Measurements from ENCODE around the gene PCNP.
"Not testable (repeated sequence)": the region's sequence is repeated elsewhere in the genome, so short reads cannot be mapped to it uniquely, and the experiment has no call there.

Gene PCNP

GRCh38 chr3:101635954-101636798, 62.2 kb downstream of the PCNP start:
- TF ChIP-seq, protein P1, sequence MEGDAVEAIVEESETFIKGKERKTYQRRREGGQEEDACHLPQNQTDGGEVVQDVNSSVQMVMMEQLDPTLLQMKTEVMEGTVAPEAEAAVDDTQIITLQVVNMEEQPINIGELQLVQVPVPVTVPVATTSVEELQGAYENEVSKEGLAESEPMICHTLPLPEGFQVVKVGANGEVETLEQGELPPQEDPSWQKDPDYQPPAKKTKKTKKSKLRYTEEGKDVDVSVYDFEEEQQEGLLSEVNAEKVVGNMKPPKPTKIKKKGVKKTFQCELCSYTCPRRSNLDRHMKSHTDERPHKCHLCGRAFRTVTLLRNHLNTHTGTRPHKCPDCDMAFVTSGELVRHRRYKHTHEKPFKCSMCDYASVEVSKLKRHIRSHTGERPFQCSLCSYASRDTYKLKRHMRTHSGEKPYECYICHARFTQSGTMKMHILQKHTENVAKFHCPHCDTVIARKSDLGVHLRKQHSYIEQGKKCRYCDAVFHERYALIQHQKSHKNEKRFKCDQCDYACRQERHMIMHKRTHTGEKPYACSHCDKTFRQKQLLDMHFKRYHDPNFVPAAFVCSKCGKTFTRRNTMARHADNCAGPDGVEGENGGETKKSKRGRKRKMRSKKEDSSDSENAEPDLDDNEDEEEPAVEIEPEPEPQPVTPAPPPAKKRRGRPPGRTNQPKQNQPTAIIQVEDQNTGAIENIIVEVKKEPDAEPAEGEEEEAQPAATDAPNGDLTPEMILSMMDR (conservative IDR thresholded peaks at IDR 0.05): peak; percentile 72
- no peak overlapping the region for H3K27ac ChIP-seq

- no peak overlapping the region for H3K27ac ChIP-seq
- TF ChIP-seq, protein P1 (conservative IDR thresholded peaks at IDR 0.05): no peak
These were observed 63.5 kb downstream of the PCNP start for GRCh38 chr3:101637451-101637850.

DNA sequence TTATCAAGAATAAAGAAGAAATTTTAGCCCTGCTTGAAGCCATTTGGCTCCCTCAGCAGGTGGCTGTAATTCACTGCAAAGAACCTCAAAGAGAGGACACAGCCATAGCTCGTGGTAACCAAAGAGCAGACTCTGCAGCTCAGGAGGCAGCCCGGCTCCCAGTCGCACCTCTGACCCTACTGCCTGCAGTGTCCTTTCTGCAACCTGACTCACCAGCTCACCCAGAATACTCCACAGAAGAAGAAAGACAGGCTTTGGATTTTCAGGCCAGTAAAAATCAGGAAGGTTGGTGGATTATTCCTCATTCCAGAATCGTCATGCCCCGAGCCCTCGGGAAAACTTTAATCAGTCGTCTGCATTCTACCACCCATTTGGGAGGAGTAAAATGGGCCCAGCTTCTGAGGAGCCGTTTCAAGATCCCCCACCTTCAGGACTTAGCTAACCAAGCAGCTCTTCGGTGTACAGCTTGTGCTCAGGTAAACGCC, 64.3 kb downstream of the PCNP start:
- TF ChIP-seq, protein P1 (conservative IDR thresholded peaks at IDR 0.05): no peak
- no peak overlapping the region for H3K27ac ChIP-seq

- TF ChIP-seq, protein P1 (conservative IDR thresholded peaks at IDR 0.05): no peak
These were observed 65.4 kb downstream of the PCNP start for GRCh38 chr3:101639280-101639963.

DNA sequence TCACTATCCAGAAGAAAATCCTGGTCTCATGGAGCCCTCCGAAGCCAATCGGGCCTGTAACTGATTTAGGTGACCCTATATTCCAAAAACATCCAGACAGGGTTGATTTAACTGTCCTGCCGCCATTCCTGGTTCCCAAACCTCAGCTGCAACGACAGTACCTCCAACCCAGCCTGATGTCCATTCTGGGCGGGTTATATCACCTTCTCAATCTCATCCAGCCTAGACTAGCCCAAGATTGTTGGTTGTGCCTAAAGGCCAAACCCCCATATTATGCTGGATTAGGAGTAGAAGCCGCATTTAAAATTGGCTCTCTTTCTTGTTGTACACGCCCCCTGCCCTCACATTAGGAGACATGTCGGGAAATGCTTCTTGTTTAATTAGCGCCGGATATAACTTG, 66.3 kb downstream of the PCNP start:
- H3K27ac ChIP-seq: no peak overlapping the region
- TF ChIP-seq, protein P1 (conservative IDR thresholded peaks at IDR 0.05): no peak

More at GRCh38 chr3:101639280-101639963, 65.4 kb downstream of the PCNP start:
- H3K27ac ChIP-seq: no peak overlapping the region

DNA sequence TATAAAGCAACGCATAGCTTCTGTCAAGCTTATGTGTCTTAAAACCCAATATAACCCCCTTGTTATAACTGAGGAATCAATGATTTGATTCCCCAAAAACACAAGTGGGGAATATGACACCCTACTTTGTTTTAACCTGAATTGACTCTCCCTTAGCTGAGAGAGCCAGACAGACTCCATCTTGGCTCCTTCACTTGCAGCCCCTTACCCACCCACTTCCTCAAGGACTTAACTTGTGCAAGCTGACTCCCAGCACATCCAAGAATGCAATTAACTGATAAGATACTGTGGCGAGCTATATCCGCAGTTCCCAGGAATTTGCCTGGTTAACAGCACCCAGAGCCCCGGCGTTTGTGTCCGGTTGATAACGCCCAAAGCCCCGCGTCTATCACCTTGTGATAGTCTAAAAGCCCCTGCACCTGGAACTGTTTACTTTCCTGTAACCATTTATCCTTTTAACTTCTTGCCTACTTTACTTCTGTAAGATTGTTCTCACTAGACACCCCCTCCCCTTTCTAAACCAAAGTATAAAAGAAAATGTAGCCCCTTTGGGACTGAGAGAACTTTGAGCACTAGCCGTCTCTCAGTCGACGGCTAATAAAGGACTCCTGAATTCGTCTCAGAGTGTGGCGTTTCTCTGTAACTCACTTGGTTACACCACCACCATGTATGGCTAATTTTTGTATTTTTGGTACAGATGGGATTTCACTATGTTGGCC, 67.6 kb downstream of the PCNP start:
- not testable (repeated sequence) for H3K27ac ChIP-seq

DNA sequence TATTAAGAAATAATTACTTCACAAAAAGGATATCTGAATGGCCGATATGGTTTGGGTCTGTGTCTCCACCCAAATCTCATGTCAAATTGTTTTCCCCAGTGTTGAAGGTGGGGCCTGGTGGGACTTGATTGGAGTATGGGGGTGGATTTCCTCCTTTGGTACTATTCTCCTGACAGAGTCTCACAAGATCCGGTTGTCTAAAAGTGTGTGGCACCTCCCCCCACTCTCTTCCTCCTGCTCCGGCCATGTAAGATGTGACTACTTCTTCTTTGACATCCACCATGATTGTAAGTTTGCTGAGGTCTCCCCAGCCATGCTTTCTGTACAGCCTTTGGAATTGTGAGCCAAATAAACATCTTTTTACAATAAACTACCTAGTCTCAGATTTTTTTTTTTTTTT, 68.5 kb downstream of the PCNP start:
- TF ChIP-seq, protein P1 (conservative IDR thresholded peaks at IDR 0.05): no peak
- H3K27ac ChIP-seq: no peak overlapping the region

All from VCaP (cell line).